Measurements from ENCODE around the gene JARID2.

JARID2 gene

DNA sequence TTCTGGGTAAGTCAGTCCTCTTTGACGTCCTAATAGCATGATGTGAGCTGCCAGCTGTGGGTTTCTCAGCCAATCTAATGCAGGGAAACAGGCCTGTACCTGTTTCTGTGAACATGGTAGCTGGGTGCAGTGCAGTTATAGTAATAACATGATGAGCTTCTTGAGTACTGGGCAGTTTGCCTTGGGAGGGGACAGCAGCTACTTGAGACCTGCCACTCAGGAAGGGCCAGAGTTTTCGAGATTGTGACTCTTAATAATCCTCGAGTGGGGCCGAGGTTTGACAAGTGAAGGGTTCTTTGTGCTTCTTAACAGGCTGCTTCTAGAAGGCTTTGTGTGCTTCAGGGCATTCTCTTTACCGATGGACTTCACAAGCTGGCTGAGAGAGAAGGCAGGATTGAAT is 180.1 kb downstream of the JARID2 start:
- no peak overlapping the region for H3K9ac ChIP-seq
- peaks cover 17% of the 10 kb centered on the region for H3K79me2 ChIP-seq
- H3K27me3 ChIP-seq (ENCODE audit: control insufficient read depth, insufficient read depth, low read length) = no peaks in the 10 kb centered on the region
- H3K4me2 ChIP-seq (ENCODE audit: low read length) = no peak overlapping the region
- H3K4me1 ChIP-seq = peaks cover 32% of the 10 kb centered on the region
- TF ChIP-seq, protein P1, sequence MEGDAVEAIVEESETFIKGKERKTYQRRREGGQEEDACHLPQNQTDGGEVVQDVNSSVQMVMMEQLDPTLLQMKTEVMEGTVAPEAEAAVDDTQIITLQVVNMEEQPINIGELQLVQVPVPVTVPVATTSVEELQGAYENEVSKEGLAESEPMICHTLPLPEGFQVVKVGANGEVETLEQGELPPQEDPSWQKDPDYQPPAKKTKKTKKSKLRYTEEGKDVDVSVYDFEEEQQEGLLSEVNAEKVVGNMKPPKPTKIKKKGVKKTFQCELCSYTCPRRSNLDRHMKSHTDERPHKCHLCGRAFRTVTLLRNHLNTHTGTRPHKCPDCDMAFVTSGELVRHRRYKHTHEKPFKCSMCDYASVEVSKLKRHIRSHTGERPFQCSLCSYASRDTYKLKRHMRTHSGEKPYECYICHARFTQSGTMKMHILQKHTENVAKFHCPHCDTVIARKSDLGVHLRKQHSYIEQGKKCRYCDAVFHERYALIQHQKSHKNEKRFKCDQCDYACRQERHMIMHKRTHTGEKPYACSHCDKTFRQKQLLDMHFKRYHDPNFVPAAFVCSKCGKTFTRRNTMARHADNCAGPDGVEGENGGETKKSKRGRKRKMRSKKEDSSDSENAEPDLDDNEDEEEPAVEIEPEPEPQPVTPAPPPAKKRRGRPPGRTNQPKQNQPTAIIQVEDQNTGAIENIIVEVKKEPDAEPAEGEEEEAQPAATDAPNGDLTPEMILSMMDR (IDR thresholded peaks at IDR 0.05) = no peak
- no peak overlapping the region for H3K27ac ChIP-seq
- H3K9me3 ChIP-seq (ENCODE audit: control insufficient read depth, low read length) = no peaks in the 10 kb centered on the region
- no peak overlapping the region for H2AFZ ChIP-seq
- no peaks in the 10 kb centered on the region for H3K36me3 ChIP-seq (ENCODE audit: control insufficient read depth, insufficient read depth, low read length)
- H3K4me3 ChIP-seq (ENCODE audit: low read depth, low read length) = no peak overlapping the region

DNA sequence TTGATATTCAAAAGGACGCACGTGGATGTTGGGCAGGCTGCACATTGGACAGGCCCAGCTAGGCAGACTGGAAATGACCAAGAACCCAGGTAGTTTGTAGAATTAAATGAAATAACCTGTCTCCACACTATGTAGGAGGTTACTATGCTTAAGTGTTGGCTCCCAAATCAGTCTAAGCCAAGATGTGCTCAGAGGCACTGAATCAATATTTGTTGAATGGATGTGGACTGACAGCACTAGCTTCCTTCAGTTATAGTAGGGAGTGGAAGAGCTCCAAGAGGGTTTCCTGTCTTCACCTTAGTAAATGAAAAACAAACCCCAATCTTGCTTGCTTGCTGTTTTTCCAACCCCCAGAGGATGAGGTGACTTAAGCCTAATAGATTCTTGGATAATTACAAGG is 180.5 kb downstream of the JARID2 start:
- Histone ChIP-seq H3K36me3 (ENCODE audit: control insufficient read depth, insufficient read depth, low read length) (no peaks in the 10 kb centered on the region), H2AFZ (no peak overlapping the region), H3K79me2 (peaks cover 17% of the 10 kb centered on the region), H3K4me2 (ENCODE audit: low read length) (no peak overlapping the region), H3K4me3 (ENCODE audit: low read depth, low read length) (no peak overlapping the region), H3K27me3 (ENCODE audit: control insufficient read depth, insufficient read depth, low read length) (no peaks in the 10 kb centered on the region), H3K9ac (no peak overlapping the region), H3K27ac (no peak overlapping the region), H3K9me3 (ENCODE audit: control insufficient read depth, low read length) (no peaks in the 10 kb centered on the region), H3K4me1 (peaks cover 36% of the 10 kb centered on the region)
- TF ChIP-seq, protein P1 (IDR thresholded peaks at IDR 0.05) = no peak

DNA sequence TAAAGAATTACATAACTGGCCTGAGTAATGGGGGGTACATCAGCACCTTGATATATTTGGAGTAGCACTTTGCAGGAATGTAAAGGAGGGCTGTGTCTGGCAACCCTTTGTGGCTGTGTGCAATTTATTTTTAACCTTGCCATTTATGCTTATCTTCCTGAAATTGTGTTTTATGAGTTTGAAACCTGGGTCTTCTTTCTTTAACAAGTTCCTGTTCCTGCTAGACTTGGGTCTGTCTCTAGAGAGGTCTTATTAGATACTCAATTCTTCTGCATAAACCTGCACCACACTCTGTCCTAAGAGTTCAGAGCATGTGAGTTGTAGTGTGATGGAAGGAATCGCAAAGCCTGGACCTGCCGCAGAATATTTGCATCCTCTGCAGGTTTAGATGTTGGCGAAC is 181.0 kb downstream of the JARID2 start:
- Histone ChIP-seq H3K27ac (no peak overlapping the region), H3K36me3 (ENCODE audit: control insufficient read depth, insufficient read depth, low read length) (no peaks in the 10 kb centered on the region), H3K9ac (no peak overlapping the region), H3K4me3 (ENCODE audit: low read depth, low read length) (no peak overlapping the region), H3K4me1 (peaks cover 36% of the 10 kb centered on the region), H3K27me3 (ENCODE audit: control insufficient read depth, insufficient read depth, low read length) (no peaks in the 10 kb centered on the region), H3K9me3 (ENCODE audit: control insufficient read depth, low read length) (no peaks in the 10 kb centered on the region), H2AFZ (no peak overlapping the region), H3K4me2 (ENCODE audit: low read length) (no peak overlapping the region), H3K79me2 (peaks cover 17% of the 10 kb centered on the region)
- TF ChIP-seq, protein P1 (IDR thresholded peaks at IDR 0.05) = no peak

DNA sequence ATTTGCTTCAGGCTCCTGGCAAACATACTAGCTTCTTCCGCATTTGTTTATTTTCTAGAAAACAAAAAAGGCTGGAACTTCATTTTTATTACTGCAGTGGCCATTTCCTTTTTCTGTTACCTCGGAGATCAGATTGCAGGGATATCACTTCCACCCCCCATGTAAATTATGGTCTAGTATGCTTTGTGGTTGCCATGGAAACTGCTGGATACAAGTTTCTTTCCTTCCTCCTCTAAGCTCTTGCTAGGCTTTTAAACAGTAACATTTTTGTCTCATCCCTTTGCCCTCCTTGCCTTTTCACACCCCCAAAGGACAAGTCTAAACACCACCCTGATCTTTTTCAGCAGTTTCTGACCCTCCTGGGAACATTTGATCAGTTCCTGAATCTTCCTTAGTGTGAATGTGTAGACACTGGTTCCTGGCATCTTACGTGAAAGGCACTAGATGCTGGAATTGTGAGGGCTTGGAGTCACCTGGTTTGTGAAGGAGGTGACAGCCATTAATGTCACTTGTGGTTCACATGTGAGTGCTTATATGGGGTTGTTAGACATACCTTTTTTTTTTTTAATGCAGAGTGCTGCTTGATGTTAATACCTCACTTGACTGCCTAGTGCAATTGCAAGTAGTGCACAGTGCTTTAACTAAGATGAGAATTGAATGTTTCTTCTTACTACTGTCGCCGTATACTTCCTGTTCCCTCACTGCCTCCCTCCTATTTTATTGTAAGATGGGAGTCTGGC is 181.6 kb downstream of the JARID2 start:
- no peaks in the 10 kb centered on the region for H3K9me3 ChIP-seq (ENCODE audit: control insufficient read depth, low read length)
- H3K4me3 ChIP-seq (ENCODE audit: low read depth, low read length) = no peak overlapping the region
- TF ChIP-seq, protein P1 (IDR thresholded peaks at IDR 0.05) = no peak
- H3K4me1 ChIP-seq = peaks cover 38% of the 10 kb centered on the region
- H3K4me2 ChIP-seq (ENCODE audit: low read length) = no peak overlapping the region
- no peak overlapping the region for H3K27ac ChIP-seq
- H3K9ac ChIP-seq = no peak overlapping the region
- H3K36me3 ChIP-seq (ENCODE audit: control insufficient read depth, insufficient read depth, low read length) = no peaks in the 10 kb centered on the region
- no peaks in the 10 kb centered on the region for H3K27me3 ChIP-seq (ENCODE audit: control insufficient read depth, insufficient read depth, low read length)
- H2AFZ ChIP-seq = no peak overlapping the region
- peaks cover 19% of the 10 kb centered on the region for H3K79me2 ChIP-seq

All from parathyroid adenoma (tissue), 2 donors.